ENCODE results near the gene DFFB. TPM values are rescaled to one million over a fixed set of nuclear protein-coding genes. Genes with fewer than 3 reads are reported as not detected.

DFFB gene
- total RNA-seq, 2 donors from 2014 or later, result 13.0 to 18.5 TPM

Other genes starting within 250 kb of the DFFB start
- gene MEGF6, start 246.0 kb upstream of the DFFB start, total RNA-seq, result 1 to 10 TPM; 5.0 to 9.7 TPM
- gene TPRG1L, start 232.5 kb upstream of the DFFB start, total RNA-seq, result 10 to 100 TPM in 1 of 2 donors, 1 to 10 TPM in 1; 8.9 to 10.4 TPM
- 10 to 100 TPM; 14.4 to 27.7 TPM for gene WRAP73, start 207.4 kb upstream of the DFFB start, total RNA-seq
- 1 to 10 TPM in 1 of 2 donors, under 1 TPM in 1; 0.95 to 1.1 TPM for gene TP73, start 205.0 kb upstream of the DFFB start, total RNA-seq
- not detected for gene CCDC27, start 105.0 kb upstream of the DFFB start, total RNA-seq
- 1 to 10 TPM; 1.5 to 2.8 TPM for gene SMIM1, start 84.7 kb upstream of the DFFB start, total RNA-seq
- 10 to 100 TPM; 26.4 to 35.9 TPM for gene LRRC47, start 61.0 kb upstream of the DFFB start, total RNA-seq
- 10 to 100 TPM; 17.8 to 39.4 TPM for gene CEP104, start 265 bp upstream of the DFFB start, total RNA-seq
- 10 to 100 TPM; 25.1 to 33.2 TPM for gene C1orf174, start 42.8 kb downstream of the DFFB start, total RNA-seq